SK-N-SH treated with all-trans-retinoic acid at 6 μM for 48 hours (cell line): ENCODE data around the gene AMBP.

Experiments used
- ATAC-seq: fragments of 200-7000 bp; cut with Tn5 transposase; 3 replicates; pipeline ENCODE4 v1.9.1; 2020; ENCODE audit warnings: mild to moderate bottlenecking, moderate library complexity
- ARNTL ChIP-seq: fragments of 450-650 bp; formaldehyde crosslinking; IDR thresholded peaks from 2 replicates; pipeline ENCODE4 v1.5.0; 2020; ENCODE audit warnings: low read depth, mild to moderate bottlenecking, moderate library complexity, borderline replicate concordance
- BACH2 ChIP-seq: fragments of 250-450 bp; sonication (Bioruptor Pico); IDR thresholded peaks from 2 replicates; pipeline ENCODE4 v1.9.0; 2021; ENCODE audit warnings: mild to moderate bottlenecking, borderline replicate concordance
- CSDC2 ChIP-seq: fragments of 250-450 bp; sonication (Bioruptor Pico); IDR thresholded peaks from 2 replicates; pipeline ENCODE4 v1.5.0; 2020; ENCODE audit warnings: mild to moderate bottlenecking, moderate library complexity
- ESRRG ChIP-seq: fragments of 250-450 bp; sonication (Bioruptor Pico); IDR thresholded peaks from 2 replicates; pipeline ENCODE4 v1.6.1; 2021; ENCODE audit warnings: mild to moderate bottlenecking
- GLIS3 ChIP-seq: fragments of 250-450 bp; sonication (Bioruptor Pico); IDR thresholded peaks from 2 replicates; pipeline ENCODE4 v1.5.0; 2020; ENCODE audit warnings: mild to moderate bottlenecking, moderate library complexity
- ISL1 ChIP-seq: fragments of 250-450 bp; sonication (Bioruptor Pico); IDR thresholded peaks from 2 replicates; pipeline ENCODE4 v2.1.2; 2022; ENCODE audit warnings: mild to moderate bottlenecking, moderate library complexity
- PATZ1 ChIP-seq: fragments of 250-450 bp; sonication (Bioruptor Pico); IDR thresholded peaks from 2 replicates; pipeline ENCODE4 v1.8.0; 2020; ENCODE audit warnings: mild to moderate bottlenecking, moderate library complexity, borderline replicate concordance
- POU6F1 ChIP-seq: fragments of 250-450 bp; sonication (Bioruptor Pico); IDR thresholded peaks from 2 replicates; pipeline ENCODE4 v1.8.0; 2021; ENCODE audit warnings: low read depth, mild to moderate bottlenecking, moderate library complexity, borderline replicate concordance
- PPARA ChIP-seq: fragments of 250-450 bp; sonication (Bioruptor Pico); IDR thresholded peaks from 2 replicates; pipeline ENCODE4 v1.5.0; 2020; ENCODE audit warnings: mild to moderate bottlenecking, borderline replicate concordance
- RARB ChIP-seq: fragments of 250-450 bp; sonication (Bioruptor Pico); IDR thresholded peaks from 2 replicates; pipeline ENCODE4 v1.8.0; 2021; ENCODE audit warnings: mild to moderate bottlenecking, moderate library complexity
- SNAI2 ChIP-seq: fragments of 250-450 bp; sonication (Bioruptor Pico); IDR thresholded peaks from 2 replicates; pipeline ENCODE4 v1.5.0; 2020; ENCODE audit warnings: mild to moderate bottlenecking, moderate library complexity
- TCF4 ChIP-seq: fragments of 250-450 bp; sonication (Bioruptor Pico); IDR thresholded peaks from 2 replicates; pipeline ENCODE4 v1.8.0; 2021; ENCODE audit warnings: mild to moderate bottlenecking, moderate library complexity, borderline replicate concordance
- ZC3H10 ChIP-seq: fragments of 250-450 bp; sonication (Bioruptor Pico); IDR thresholded peaks from 2 replicates; pipeline ENCODE4 v1.5.1; 2021; ENCODE audit warnings: mild to moderate bottlenecking, moderate library complexity
- ZNF565 ChIP-seq: fragments of 450-650 bp; formaldehyde crosslinking; conservative IDR thresholded peaks from 2 replicates; pipeline ENCODE4 v1.5.0; 2020; ENCODE audit warnings: low read depth, mild to moderate bottlenecking, moderate library complexity
- ZNF8 ChIP-seq: fragments of 450-650 bp; formaldehyde crosslinking; IDR thresholded peaks from 2 replicates; pipeline ENCODE4 v1.5.0; 2020; ENCODE audit warnings: mild to moderate bottlenecking, moderate library complexity
- TF ChIP-seq, protein P1 (sequence below): fragments of 250-450 bp; sonication (Bioruptor Pico); IDR thresholded peaks from 2 replicates; pipeline ENCODE4 v1.5.1; 2020; ENCODE audit warnings: low read depth, mild to moderate bottlenecking, moderate library complexity
- TF ChIP-seq, protein P2 (sequence below): fragments of 250-450 bp; sonication (Bioruptor Pico); IDR thresholded peaks from 2 replicates; pipeline ENCODE4 v1.5.1; 2021; ENCODE audit warnings: mild to moderate bottlenecking, moderate library complexity
- TF ChIP-seq, protein P3 (sequence below): fragments of 250-450 bp; sonication (Bioruptor Pico); IDR thresholded peaks from 2 replicates; pipeline ENCODE4 v1.5.0; 2020; ENCODE audit warnings: mild to moderate bottlenecking, moderate library complexity

Gene AMBP

GRCh38 chr9:114050646-114051045 is 27.5 kb downstream of the AMBP start:
- no peak for TF ChIP-seq RARB (CRISPR knock-in tag)
- TF ChIP-seq BACH2 = no peak
- TF ChIP-seq, protein P1, sequence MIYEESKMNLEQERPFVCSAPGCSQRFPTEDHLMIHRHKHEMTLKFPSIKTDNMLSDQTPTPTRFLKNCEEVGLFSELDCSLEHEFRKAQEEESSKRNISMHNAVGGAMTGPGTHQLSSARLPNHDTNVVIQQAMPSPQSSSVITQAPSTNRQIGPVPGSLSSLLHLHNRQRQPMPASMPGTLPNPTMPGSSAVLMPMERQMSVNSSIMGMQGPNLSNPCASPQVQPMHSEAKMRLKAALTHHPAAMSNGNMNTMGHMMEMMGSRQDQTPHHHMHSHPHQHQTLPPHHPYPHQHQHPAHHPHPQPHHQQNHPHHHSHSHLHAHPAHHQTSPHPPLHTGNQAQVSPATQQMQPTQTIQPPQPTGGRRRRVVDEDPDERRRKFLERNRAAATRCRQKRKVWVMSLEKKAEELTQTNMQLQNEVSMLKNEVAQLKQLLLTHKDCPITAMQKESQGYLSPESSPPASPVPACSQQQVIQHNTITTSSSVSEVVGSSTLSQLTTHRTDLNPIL (CRISPR knock-in tag) = no peak
- no peak for TF ChIP-seq CSDC2 (CRISPR knock-in tag)
- no peak for TF ChIP-seq PPARA (CRISPR knock-in tag)
- no peak for TF ChIP-seq ZNF565 (CRISPR knock-in tag)
- no peak for TF ChIP-seq ZC3H10
- no peak for TF ChIP-seq PATZ1 (CRISPR knock-in tag)
- no peak for TF ChIP-seq POU6F1 (CRISPR knock-in tag)
- TF ChIP-seq GLIS3 (CRISPR knock-in tag) = no peak
- TF ChIP-seq ARNTL (CRISPR knock-in tag) = no peak
- no peak for TF ChIP-seq ISL1
- TF ChIP-seq, protein P2, sequence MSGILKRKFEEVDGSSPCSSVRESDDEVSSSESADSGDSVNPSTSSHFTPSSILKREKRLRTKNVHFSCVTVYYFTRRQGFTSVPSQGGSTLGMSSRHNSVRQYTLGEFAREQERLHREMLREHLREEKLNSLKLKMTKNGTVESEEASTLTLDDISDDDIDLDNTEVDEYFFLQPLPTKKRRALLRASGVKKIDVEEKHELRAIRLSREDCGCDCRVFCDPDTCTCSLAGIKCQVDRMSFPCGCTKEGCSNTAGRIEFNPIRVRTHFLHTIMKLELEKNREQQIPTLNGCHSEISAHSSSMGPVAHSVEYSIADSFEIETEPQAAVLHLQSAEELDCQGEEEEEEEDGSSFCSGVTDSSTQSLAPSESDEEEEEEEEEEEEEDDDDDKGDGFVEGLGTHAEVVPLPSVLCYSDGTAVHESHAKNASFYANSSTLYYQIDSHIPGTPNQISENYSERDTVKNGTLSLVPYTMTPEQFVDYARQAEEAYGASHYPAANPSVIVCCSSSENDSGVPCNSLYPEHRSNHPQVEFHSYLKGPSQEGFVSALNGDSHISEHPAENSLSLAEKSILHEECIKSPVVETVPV (CRISPR knock-in tag) = no peak
- TF ChIP-seq, protein P3, sequence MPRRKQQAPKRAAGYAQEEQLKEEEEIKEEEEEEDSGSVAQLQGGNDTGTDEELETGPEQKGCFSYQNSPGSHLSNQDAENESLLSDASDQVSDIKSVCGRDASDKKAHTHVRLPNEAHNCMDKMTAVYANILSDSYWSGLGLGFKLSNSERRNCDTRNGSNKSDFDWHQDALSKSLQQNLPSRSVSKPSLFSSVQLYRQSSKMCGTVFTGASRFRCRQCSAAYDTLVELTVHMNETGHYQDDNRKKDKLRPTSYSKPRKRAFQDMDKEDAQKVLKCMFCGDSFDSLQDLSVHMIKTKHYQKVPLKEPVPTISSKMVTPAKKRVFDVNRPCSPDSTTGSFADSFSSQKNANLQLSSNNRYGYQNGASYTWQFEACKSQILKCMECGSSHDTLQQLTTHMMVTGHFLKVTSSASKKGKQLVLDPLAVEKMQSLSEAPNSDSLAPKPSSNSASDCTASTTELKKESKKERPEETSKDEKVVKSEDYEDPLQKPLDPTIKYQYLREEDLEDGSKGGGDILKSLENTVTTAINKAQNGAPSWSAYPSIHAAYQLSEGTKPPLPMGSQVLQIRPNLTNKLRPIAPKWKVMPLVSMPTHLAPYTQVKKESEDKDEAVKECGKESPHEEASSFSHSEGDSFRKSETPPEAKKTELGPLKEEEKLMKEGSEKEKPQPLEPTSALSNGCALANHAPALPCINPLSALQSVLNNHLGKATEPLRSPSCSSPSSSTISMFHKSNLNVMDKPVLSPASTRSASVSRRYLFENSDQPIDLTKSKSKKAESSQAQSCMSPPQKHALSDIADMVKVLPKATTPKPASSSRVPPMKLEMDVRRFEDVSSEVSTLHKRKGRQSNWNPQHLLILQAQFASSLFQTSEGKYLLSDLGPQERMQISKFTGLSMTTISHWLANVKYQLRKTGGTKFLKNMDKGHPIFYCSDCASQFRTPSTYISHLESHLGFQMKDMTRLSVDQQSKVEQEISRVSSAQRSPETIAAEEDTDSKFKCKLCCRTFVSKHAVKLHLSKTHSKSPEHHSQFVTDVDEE (CRISPR knock-in tag) = no peak
- no peak for TF ChIP-seq SNAI2 (CRISPR knock-in tag)
- ATAC-seq = no peak

GRCh38 chr9:114050226-114050568 is 27.9 kb downstream of the AMBP start:
- TF ChIP-seq TCF4 (CRISPR knock-in tag) (no peak), ESRRG (CRISPR knock-in tag) (no peak), SNAI2 (CRISPR knock-in tag) (no peak), ISL1 (no peak), CSDC2 (CRISPR knock-in tag) (no peak), ZNF8 (no peak)
- ATAC-seq = no peak

GRCh38 chr9:114049441-114050225 is 28.5 kb downstream of the AMBP start:
- no peak for TF ChIP-seq RARB (CRISPR knock-in tag)
- ATAC-seq = no peak
